HUES6 (cell line): Measurements from ENCODE around the gene NRDE2.

Experiments
- H3K27ac ChIP-seq: 2 replicates; pipeline ENCODE4 v1.7.0; 2013; ENCODE audit warnings: low read depth, mild to moderate bottlenecking, low read length, inconsistent platforms
- H3K27me3 ChIP-seq: 2 replicates; pipeline ENCODE4 v1.6.1; 2013; ENCODE audit warnings: low read length; ENCODE audit not compliant: control insufficient read depth, insufficient read depth
- H3K36me3 ChIP-seq: 2 replicates; pipeline ENCODE4 v1.6.1; 2013; ENCODE audit warnings: low read length; ENCODE audit not compliant: control insufficient read depth, insufficient read depth
- H3K4me1 ChIP-seq: 2 replicates; pipeline ENCODE4 v1.6.1; 2013; ENCODE audit warnings: low read length; ENCODE audit not compliant: control insufficient read depth, insufficient read depth
- H3K4me3 ChIP-seq: 2 replicates; pipeline ENCODE4 v1.5.1; 2013; ENCODE audit warnings: low read depth, low read length
- H3K9ac ChIP-seq: one replicate; pipeline ENCODE4 v1.6.1; 2013; ENCODE audit warnings: mild to moderate bottlenecking, low read length
- H3K9me3 ChIP-seq: 2 replicates; pipeline ENCODE4 v1.6.1; 2013; ENCODE audit warnings: low read depth, low read length; ENCODE audit not compliant: control insufficient read depth, insufficient read depth

NRDE2 gene

GRCh38 chr14:90308561-90308960 is 23.2 kb downstream of the NRDE2 start:
- Histone ChIP-seq H3K36me3 (peaks cover 39% of the 10 kb centered on the region), H3K4me1 (peaks cover 8% of the 10 kb centered on the region), H3K9me3 (no peaks in the 10 kb centered on the region), H3K27me3 (no peaks in the 10 kb centered on the region), H3K9ac (no peak overlapping the region), H3K4me3 (no peak overlapping the region), H3K27ac (no peak overlapping the region)

- no peaks in the 10 kb centered on the region for H3K27me3 ChIP-seq
- no peaks in the 10 kb centered on the region for H3K9me3 ChIP-seq
- peaks cover 22% of the 10 kb centered on the region for H3K36me3 ChIP-seq
- H3K4me3 ChIP-seq: no peak overlapping the region
- H3K4me1 ChIP-seq: peaks cover 25% of the 10 kb centered on the region
- H3K9ac ChIP-seq: no peak overlapping the region
- no peak overlapping the region for H3K27ac ChIP-seq
Measured at GRCh38 chr14:90305176-90305601, 26.6 kb downstream of the NRDE2 start.

GRCh38 chr14:90304502-90304901 is 27.2 kb downstream of the NRDE2 start:
- H3K4me3 ChIP-seq: no peak overlapping the region
- H3K36me3 ChIP-seq: peaks cover 28% of the 10 kb centered on the region
- H3K9ac ChIP-seq: no peak overlapping the region
- H3K27ac ChIP-seq: no peak overlapping the region
- H3K4me1 ChIP-seq: peaks cover 25% of the 10 kb centered on the region
- no peaks in the 10 kb centered on the region for H3K27me3 ChIP-seq
- H3K9me3 ChIP-seq: no peaks in the 10 kb centered on the region

GRCh38 chr14:90303473-90303872 is 28.3 kb downstream of the NRDE2 start:
- no peak overlapping the region for H3K9ac ChIP-seq
- no peaks in the 10 kb centered on the region for H3K9me3 ChIP-seq
- H3K4me3 ChIP-seq: no peak overlapping the region; the same call in 1 of the 2 replicates
- no peaks in the 10 kb centered on the region for H3K27me3 ChIP-seq
- H3K4me1 ChIP-seq: peaks cover 25% of the 10 kb centered on the region
- no peak overlapping the region for H3K27ac ChIP-seq
- peaks cover 29% of the 10 kb centered on the region for H3K36me3 ChIP-seq

GRCh38 chr14:90302529-90303303 is 29.0 kb downstream of the NRDE2 start:
- Histone ChIP-seq H3K4me1 (peaks cover 25% of the 10 kb centered on the region), H3K36me3 (peaks cover 33% of the 10 kb centered on the region), H3K27me3 (no peaks in the 10 kb centered on the region), H3K27ac (no peak overlapping the region; the same call in 1 of the 2 replicates), H3K9ac (no peak overlapping the region), H3K9me3 (no peaks in the 10 kb centered on the region), H3K4me3 (peak overlapping the region; percentile 20)

- H3K27me3 ChIP-seq: no peaks in the 10 kb centered on the region
- H3K9me3 ChIP-seq: no peaks in the 10 kb centered on the region
- H3K27ac ChIP-seq: no peak overlapping the region
- H3K9ac ChIP-seq: no peak overlapping the region
- peaks cover 33% of the 10 kb centered on the region for H3K36me3 ChIP-seq
- H3K4me3 ChIP-seq: no peak overlapping the region
- H3K4me1 ChIP-seq: peaks cover 25% of the 10 kb centered on the region
Measured at GRCh38 chr14:90301668-90302090, 30.1 kb downstream of the NRDE2 start.

DNA sequence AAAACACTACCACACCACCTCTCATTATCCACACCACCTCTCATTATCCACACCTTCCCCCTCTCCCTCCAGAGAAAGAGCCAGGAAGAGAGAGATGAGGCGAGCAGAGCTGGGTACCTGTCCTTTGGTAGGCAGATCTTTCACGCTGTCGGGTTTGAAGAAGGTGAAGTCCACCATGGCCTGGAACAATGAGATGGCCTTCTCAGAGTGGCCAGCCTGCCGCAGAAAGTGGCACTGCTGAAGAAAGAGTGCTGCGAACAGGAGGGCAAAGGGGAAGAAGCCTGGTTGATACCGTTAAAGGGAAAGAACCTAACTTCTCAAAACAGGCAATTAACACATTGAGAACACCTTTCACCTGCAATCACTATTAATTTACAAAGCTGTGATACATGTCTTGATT is 30.6 kb downstream of the NRDE2 start:
- Histone ChIP-seq H3K27ac (no peak overlapping the region), H3K36me3 (peaks cover 39% of the 10 kb centered on the region), H3K4me3 (no peak overlapping the region), H3K4me1 (peaks cover 25% of the 10 kb centered on the region), H3K9me3 (no peaks in the 10 kb centered on the region), H3K9ac (no peak overlapping the region), H3K27me3 (no peaks in the 10 kb centered on the region)

DNA sequence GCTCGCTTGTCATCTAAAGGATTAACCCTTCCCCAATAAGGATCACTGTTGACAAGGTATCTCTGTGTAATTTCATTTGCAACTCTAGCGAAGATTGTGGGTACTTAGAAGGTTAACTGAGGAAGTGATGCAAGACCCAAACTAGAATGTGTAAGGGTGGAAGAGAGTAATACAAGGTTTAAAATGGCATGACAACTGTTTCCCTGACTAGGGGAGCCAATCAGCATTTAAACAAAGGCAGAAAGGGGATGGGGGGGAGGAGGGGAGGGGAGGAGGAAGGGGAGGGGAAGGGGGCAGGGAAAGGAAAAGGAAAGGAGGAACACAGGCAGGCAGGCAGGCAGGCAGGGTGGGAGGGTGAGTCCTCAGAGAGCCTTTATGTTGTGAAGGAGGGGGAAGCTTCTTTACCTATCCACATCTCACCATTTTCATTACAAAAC is 31.1 kb downstream of the NRDE2 start:
- no peak overlapping the region for H3K9ac ChIP-seq
- H3K27me3 ChIP-seq: no peaks in the 10 kb centered on the region
- no peaks in the 10 kb centered on the region for H3K9me3 ChIP-seq
- H3K36me3 ChIP-seq: peaks cover 40% of the 10 kb centered on the region
- H3K27ac ChIP-seq: no peak overlapping the region
- peaks cover 25% of the 10 kb centered on the region for H3K4me1 ChIP-seq
- H3K4me3 ChIP-seq: no peak overlapping the region

DNA sequence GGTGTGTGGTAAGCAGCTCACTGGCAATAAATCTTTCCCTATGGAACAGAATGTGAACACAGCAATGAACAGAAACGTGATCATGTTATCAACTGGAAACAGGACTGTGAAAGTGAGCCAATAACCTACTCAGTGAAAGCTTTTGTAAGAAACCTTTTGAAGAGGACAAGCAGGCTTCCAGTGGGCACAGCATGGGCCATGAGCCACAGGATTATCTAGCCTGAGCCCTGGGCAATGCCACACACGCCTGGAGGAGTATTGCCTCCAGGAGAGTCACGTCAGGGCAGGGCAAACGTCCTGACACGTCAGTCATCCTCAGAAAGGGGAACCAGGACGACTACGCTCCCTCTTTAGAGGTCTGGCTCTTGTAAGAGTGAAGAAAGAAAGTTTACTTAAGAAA is 32.3 kb downstream of the NRDE2 start:
- Histone ChIP-seq H3K4me3 (no peak overlapping the region), H3K4me1 (peaks cover 25% of the 10 kb centered on the region), H3K27ac (no peak overlapping the region), H3K36me3 (peaks cover 38% of the 10 kb centered on the region), H3K9me3 (no peaks in the 10 kb centered on the region), H3K9ac (no peak overlapping the region), H3K27me3 (no peaks in the 10 kb centered on the region)

DNA sequence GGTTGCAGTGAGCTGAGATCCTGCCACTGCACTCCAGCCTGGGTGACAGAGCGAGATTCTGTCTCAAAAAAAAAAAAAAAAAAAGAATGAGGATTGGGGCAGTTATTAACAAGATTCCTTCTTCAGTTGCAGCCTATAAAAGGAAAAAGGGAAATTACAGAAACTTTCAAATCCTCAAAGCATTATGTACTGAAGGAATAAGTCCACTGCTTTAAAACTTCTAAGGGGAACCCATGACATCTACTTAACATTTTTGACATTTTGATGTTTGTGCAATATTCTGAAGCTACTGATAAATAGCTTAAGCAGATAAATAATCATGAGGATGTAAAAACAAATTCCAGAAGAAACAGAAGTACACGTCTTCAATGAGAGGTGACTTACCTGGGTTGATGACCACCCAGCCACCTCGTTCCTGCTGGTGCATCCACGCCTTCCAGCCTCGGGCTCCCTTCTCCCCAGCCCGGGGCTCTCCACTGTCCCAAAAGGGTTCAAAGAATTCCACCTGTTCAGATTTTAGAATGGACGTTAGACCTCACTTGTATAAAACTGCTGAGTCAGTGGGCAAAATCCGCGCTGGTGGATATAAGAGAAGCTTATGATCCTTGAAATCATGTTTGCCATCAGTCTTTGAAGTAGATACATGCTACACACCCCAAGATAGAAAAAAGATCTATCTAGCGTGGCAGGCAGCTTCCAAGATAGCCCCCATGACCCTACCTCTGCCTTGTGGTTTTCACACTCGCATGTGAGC is 33.7 kb downstream of the NRDE2 start:
- Histone ChIP-seq H3K9me3 (no peaks in the 10 kb centered on the region), H3K27ac (no peak overlapping the region), H3K9ac (no peak overlapping the region), H3K4me3 (no peak overlapping the region), H3K4me1 (peaks cover 12% of the 10 kb centered on the region), H3K36me3 (peaks cover 33% of the 10 kb centered on the region), H3K27me3 (no peaks in the 10 kb centered on the region)

GRCh38 chr14:90296641-90297040 is 35.1 kb downstream of the NRDE2 start:
- peaks cover 1% of the 10 kb centered on the region; the same call in 1 of the 2 replicates for H3K4me1 ChIP-seq
- no peak overlapping the region for H3K9ac ChIP-seq
- no peak overlapping the region for H3K4me3 ChIP-seq
- H3K36me3 ChIP-seq: peaks cover 42% of the 10 kb centered on the region
- H3K9me3 ChIP-seq: no peaks in the 10 kb centered on the region
- H3K27me3 ChIP-seq: no peaks in the 10 kb centered on the region
- no peak overlapping the region for H3K27ac ChIP-seq
